Astrocyte (in vitro differentiated cells and primary cell): ENCODE results near the gene PLN.

Experiments
- EZH2 ChIP-seq: IDR thresholded peaks from 2 replicates; pipeline ENCODE4 v1.6.1; 2012; ENCODE audit warnings: mild to moderate bottlenecking, low read length, inconsistent platforms; ENCODE audit not compliant: insufficient read depth
- TF ChIP-seq, protein P1 (sequence below): IDR thresholded peaks from 2 replicates; pipeline ENCODE4 v1.5.1; 2011; ENCODE audit warnings: low read depth, mild to moderate bottlenecking, inconsistent platforms, low read length, moderate library complexity; ENCODE audit not compliant: insufficient read depth

DNA sequence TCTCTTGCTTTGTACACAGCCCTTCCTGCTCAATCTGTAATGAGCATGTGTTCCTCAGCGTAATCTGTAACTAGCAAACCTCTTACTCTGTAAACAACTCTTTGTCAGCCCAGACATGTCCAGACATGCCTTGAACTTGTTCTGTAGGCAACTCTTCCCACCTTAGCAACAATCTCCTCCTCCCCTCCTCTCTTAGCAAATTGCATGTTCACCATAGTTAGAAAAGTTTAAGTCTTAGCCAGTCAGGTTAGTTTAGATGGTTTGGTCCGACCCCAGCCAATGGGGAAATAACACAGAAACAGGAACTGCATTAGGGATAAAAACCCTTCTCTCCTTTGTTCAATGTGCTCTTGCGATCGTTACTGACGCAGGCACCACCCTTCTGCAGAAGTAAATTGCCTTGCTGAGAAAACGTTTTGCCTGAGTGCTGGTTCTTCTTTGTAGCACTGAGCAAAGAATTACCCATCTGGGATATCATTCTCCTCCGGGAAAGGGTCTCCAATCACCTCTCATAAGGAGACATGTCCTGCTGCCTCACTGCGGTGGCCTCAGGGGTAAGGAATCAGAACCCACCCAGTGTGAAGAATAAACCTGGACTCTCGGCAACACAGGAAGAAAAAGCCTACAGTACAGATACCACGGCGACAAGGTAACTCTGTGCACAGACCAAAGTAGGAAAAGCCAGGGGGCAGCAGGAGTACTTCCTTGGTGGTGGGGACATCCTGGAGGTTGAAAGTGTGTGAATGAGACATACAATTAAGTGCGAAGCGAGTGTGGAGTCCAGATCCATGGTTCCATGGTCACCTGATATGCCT is 26.2 kb downstream of the PLN start:
- TF ChIP-seq, protein P1, sequence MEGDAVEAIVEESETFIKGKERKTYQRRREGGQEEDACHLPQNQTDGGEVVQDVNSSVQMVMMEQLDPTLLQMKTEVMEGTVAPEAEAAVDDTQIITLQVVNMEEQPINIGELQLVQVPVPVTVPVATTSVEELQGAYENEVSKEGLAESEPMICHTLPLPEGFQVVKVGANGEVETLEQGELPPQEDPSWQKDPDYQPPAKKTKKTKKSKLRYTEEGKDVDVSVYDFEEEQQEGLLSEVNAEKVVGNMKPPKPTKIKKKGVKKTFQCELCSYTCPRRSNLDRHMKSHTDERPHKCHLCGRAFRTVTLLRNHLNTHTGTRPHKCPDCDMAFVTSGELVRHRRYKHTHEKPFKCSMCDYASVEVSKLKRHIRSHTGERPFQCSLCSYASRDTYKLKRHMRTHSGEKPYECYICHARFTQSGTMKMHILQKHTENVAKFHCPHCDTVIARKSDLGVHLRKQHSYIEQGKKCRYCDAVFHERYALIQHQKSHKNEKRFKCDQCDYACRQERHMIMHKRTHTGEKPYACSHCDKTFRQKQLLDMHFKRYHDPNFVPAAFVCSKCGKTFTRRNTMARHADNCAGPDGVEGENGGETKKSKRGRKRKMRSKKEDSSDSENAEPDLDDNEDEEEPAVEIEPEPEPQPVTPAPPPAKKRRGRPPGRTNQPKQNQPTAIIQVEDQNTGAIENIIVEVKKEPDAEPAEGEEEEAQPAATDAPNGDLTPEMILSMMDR: no peak
- no peak for TF ChIP-seq EZH2
